HG03558 (cell line): Measurements from ENCODE around the gene CD164L2.
"Not testable (repeated sequence)": the region's sequence is repeated elsewhere in the genome, so short reads cannot be mapped to it uniquely, and the experiment has no call there.

Source experiments
- ATAC-seq: cut with Tn5 transposase; IDR thresholded peaks from one replicate; pipeline ENCODE4 v1.9.1; 2021; ENCODE audit warnings: moderate number of reproducible peaks; ENCODE audit not compliant: unreplicated experiment; ENCODE audit errors: extremely low read depth

Gene CD164L2

GRCh38 chr1:27405598-27406361, 22.6 kb upstream of the CD164L2 start:
- not testable (repeated sequence) for ATAC-seq

- ATAC-seq = no peak
Measured at GRCh38 chr1:27405074-27405473, 21.9 kb upstream of the CD164L2 start.

- ATAC-seq = no peak
Measured at GRCh38 chr1:27403931-27404330, 20.8 kb upstream of the CD164L2 start.

GRCh38 chr1:27403065-27403726, 20.1 kb upstream of the CD164L2 start:
- ATAC-seq = no peak

GRCh38 chr1:27402349-27402754, 19.2 kb upstream of the CD164L2 start:
- no peak for ATAC-seq

- no peak for ATAC-seq
Measured at GRCh38 chr1:27400963-27401341, 17.8 kb upstream of the CD164L2 start.

- ATAC-seq = no peak
Measured at GRCh38 chr1:27400082-27400962, 17.2 kb upstream of the CD164L2 start.

- no peak for ATAC-seq
Measured at GRCh38 chr1:27399251-27400025, 16.3 kb upstream of the CD164L2 start.

- ATAC-seq = no peak
Measured at GRCh38 chr1:27398405-27399149, 15.4 kb upstream of the CD164L2 start.

- no peak for ATAC-seq
Measured at GRCh38 chr1:27397749-27398148, 14.6 kb upstream of the CD164L2 start.

GRCh38 chr1:27397110-27397509, 14.0 kb upstream of the CD164L2 start:
- no peak for ATAC-seq

- ATAC-seq = no peak
Measured at GRCh38 chr1:27395441-27396195, 12.5 kb upstream of the CD164L2 start.

- no peak for ATAC-seq
Measured at GRCh38 chr1:27394925-27395324, 11.8 kb upstream of the CD164L2 start.

GRCh38 chr1:27394282-27394658, 11.1 kb upstream of the CD164L2 start:
- ATAC-seq = no peak

GRCh38 chr1:27393641-27394281, 10.6 kb upstream of the CD164L2 start:
- ATAC-seq = no peak

GRCh38 chr1:27392778-27393635, 9.9 kb upstream of the CD164L2 start:
- no peak for ATAC-seq

- peak; percentile 57 for ATAC-seq
Measured at GRCh38 chr1:27392096-27392777, 9.1 kb upstream of the CD164L2 start, which contains the start of gene GPR3. Gene GPR3, plus strand, starts transcription at chr1:27392622. Its CDS starts 1,177 bp downstream, at chr1:27393799.
